Lower leg skin (tissue), 4 donors: ENCODE data around the gene WDR5. TPM values are rescaled to one million over a fixed set of nuclear protein-coding genes. Genes with fewer than 3 reads are reported as not detected.

Experiments used
- DNase-seq, 2 donors: peaks; one replicate each; pipeline ENCODE4 v3.0.0-alpha.2; 2019; ENCODE audit warnings: low spot score in 2 of 2
- H3K4me3 ChIP-seq: fragments of 200-600 bp; sonication (generic); 2 replicates; pipeline ENCODE4 v1.5.1; 2017; ENCODE audit warnings: mild to moderate bottlenecking, low read depth; ENCODE audit not compliant: poor library complexity, severe bottlenecking
- CTCF ChIP-seq, 3 donors: fragments of 450-650 bp; IDR thresholded peaks; one replicate each; pipeline ENCODE4 v1.5.1; 2016; ENCODE audit warnings: antibody characterized with exemption in 3 of 3, mild to moderate bottlenecking in 3 of 3, moderate library complexity in 2 of 3
- POLR2A ChIP-seq, 2 donors: fragments of 450-650 bp; IDR thresholded peaks; one replicate each; pipeline ENCODE4 v1.6.1; 2016 to 2017; ENCODE audit warnings: antibody characterized with exemption in 2 of 2, mild to moderate bottlenecking in 1 of 2, moderate library complexity in 1 of 2
- WGBS, 2 donors: methylation state at CpG; one replicate each; pipeline ENCODE4 v1.1.5; 2018; 5-methylcytosine and 5-hydroxymethylcytosine counted together
- intact Hi-C: fragments of 100-400 bp; cut with DNase I; formaldehyde crosslinking; loops from one replicate; pipeline ENCODE4 v1.15.0; 2023; ENCODE audit warnings: low total_unique reads
- total RNA-seq, 4 donors: library from RNA; depleted of rRNA; stranded (reverse); fragments of >200 nt; gene quantifications; one replicate each; pipeline ENCODE4 v1.1.0, GENCODE V29; 2016

Gene WDR5
- total RNA-seq, 4 donors from 2014 or later, result 16.1 to 23.8 (median 19.6) TPM

GRCh38 chr9:134191455-134192209, 55.8 kb downstream of the WDR5 start:
- TF ChIP-seq CTCF (IDR thresholded peaks at IDR 0.05), result no peak
- TF ChIP-seq POLR2A (IDR thresholded peaks at IDR 0.05), result no peak
- 95 to 98% methylated on average over 6 of the region's 6 CpGs for WGBS, 2 donors
- intact Hi-C loops, result loop anchor here (10.0 kb wide), 1 partner anchor 123 kb away; no protein-coding TSS in a partner anchor
- DNase-seq, result peak in 1 of 2 donors; percentile 65
- H3K4me3 ChIP-seq, result no peak overlapping the region

- no peak overlapping the region for H3K4me3 ChIP-seq
- TF ChIP-seq CTCF (IDR thresholded peaks at IDR 0.05), result no peak
- no peak for TF ChIP-seq POLR2A (IDR thresholded peaks at IDR 0.05)
- WGBS, 2 donors, result 89 to 95% methylated on average over 11 to 12 of the region's 12 CpGs
- intact Hi-C loops, result loop anchor here (10.0 kb wide), 1 partner anchor 122 kb away; no protein-coding TSS in a partner anchor
- DNase-seq, result peak in 1 of 2 donors; percentile 56
Observed at GRCh38 chr9:134192311-134192950, 56.5 kb downstream of the WDR5 start.

- DNase-seq, result peak in 1 of 2 donors; percentile 79
- WGBS, 2 donors, result 91 to 93% methylated on average over 21 of the region's 21 CpGs
- intact Hi-C loops, result loop anchor here (10.0 kb wide), 1 partner anchor 122 kb away; no protein-coding TSS in a partner anchor
- no peak overlapping the region for H3K4me3 ChIP-seq
- TF ChIP-seq CTCF (IDR thresholded peaks at IDR 0.05), result no peak
- no peak for TF ChIP-seq POLR2A (IDR thresholded peaks at IDR 0.05)
Observed at GRCh38 chr9:134192951-134193731, 57.3 kb downstream of the WDR5 start.

- TF ChIP-seq POLR2A (IDR thresholded peaks at IDR 0.05) (no peak), CTCF (IDR thresholded peaks at IDR 0.05) (no peak)
- 88 to 90% methylated on average over 10 to 11 of the region's 11 CpGs for WGBS, 2 donors
- H3K4me3 ChIP-seq, result no peak overlapping the region
- intact Hi-C loops, result loop anchor here (10.0 kb wide), 1 partner anchor 121 kb away; no protein-coding TSS in a partner anchor
- peak in 1 of 2 donors; percentile 54 for DNase-seq
Observed at GRCh38 chr9:134193912-134194535, 58.1 kb downstream of the WDR5 start.

GRCh38 chr9:134195558-134195957, 59.7 kb downstream of the WDR5 start:
- DNase-seq, result peak in 1 of 2 donors; percentile 46

More at GRCh38 chr9:134195558-134195957, 59.7 kb downstream of the WDR5 start:
- H3K4me3 ChIP-seq, result no peak overlapping the region
- TF ChIP-seq POLR2A (IDR thresholded peaks at IDR 0.05), result no peak
- no peak for TF ChIP-seq CTCF (IDR thresholded peaks at IDR 0.05)
- intact Hi-C loops, result loop anchor here (10.0 kb wide), 1 partner anchor 119 kb away; no protein-coding TSS in a partner anchor
- 68 to 69% methylated on average over 6 of the region's 6 CpGs for WGBS, 2 donors
